ENCODE measurements around the gene ELMO3. TPM values are rescaled to one million over a fixed set of nuclear protein-coding genes. Genes with fewer than 3 reads are reported as not detected.

Gene ELMO3, protein sequence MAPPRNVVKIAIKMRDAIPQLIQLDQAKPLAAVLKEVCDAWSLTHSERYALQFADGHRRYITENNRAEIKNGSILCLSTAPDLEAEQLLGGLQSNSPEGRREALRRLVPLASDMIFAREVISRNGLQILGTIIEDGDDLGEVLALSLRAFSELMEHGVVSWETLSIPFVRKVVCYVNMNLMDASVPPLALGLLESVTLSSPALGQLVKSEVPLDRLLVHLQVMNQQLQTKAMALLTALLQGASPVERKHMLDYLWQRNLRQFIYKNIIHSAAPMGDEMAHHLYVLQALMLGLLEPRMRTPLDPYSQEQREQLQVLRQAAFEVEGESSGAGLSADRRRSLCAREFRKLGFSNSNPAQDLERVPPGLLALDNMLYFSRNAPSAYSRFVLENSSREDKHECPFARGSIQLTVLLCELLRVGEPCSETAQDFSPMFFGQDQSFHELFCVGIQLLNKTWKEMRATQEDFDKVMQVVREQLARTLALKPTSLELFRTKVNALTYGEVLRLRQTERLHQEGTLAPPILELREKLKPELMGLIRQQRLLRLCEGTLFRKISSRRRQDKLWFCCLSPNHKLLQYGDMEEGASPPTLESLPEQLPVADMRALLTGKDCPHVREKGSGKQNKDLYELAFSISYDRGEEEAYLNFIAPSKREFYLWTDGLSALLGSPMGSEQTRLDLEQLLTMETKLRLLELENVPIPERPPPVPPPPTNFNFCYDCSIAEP
- 1 to 10 TPM; 3.0 to 3.1 TPM for total RNA-seq

GRCh38 chr16:67199011-67199807 is at the start of gene ELMO3:
Gene ELMO3 (plus strand): TSS chr16:67199131. CDS start chr16:67199327, 196 bp downstream.
- no peak within 1 kb of the TSS for H3K4me3 Mint-ChIP-seq
- no peaks in the 10 kb centered on the region for H3K9me3 Mint-ChIP-seq
- ATAC-seq (replicated peaks in 1 of 2) (no peak), DNase-seq (no peak)
- H3K27ac Mint-ChIP-seq = no peak within 1 kb of the TSS
- peaks cover 6 to 21% of the 10 kb centered on the region in 2 donors for H3K36me3 Mint-ChIP-seq (ENCODE audit: insufficient read depth in 2 of 2)
- H3K27me3 Mint-ChIP-seq (ENCODE audit: low read depth) = no peaks in the 10 kb centered on the region
- peaks cover 21% of the 10 kb centered on the region for H3K4me1 Mint-ChIP-seq (ENCODE audit: low read depth)

DNA sequence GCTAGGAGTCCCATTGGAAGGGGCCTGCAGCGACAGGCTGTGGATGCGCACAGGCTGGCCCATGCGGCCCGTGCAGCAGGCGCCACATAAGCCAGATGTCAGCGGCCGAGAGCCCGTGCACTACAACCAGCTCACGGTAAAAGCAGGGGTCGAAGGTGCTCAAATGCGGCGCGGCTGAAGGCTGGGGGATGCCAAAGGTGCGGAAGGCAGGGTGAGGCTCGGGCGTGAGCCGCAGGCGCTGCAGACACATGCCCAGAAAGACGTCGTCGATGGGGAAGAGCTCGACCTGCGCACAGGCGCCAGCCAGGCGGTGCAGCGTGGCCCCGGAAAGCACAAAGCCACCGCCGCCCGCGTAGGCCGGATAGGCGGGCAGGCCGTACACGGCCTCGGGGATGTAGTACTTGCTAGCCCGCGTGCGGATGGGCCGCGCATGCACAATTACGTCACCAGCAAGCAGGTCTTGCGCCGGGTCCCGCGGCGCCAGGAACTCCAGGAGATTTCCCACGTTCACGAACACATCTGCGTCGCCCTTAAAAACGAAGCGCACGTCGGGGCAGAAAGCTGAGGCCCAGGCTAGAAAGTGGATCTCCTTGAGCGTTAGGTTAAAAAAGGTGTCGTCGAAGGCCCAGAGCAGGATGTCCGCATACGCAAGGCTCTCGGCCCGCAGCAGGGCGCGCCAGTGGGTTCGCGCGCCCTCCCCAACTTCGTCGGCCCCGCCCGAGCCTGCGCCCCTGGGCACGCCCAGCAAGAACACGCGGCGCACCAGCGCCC is 49.5 kb upstream of the ELMO3 start:
- Mint-ChIP-seq H3K4me3 (peak overlapping the region; percentile 47 to 52), H3K27me3 (ENCODE audit: low read depth) (peaks cover 17% of the 10 kb centered on the region), H3K9me3 (no peaks in the 10 kb centered on the region), H3K36me3 (ENCODE audit: insufficient read depth in 2 of 2) (peaks cover 3 to 13% of the 10 kb centered on the region in 2 donors), H3K27ac (no peak overlapping the region), H3K4me1 (ENCODE audit: low read depth) (peaks cover 18% of the 10 kb centered on the region)
- DNase-seq (no peak), ATAC-seq (replicated peaks in 1 of 2) (no peak)

GRCh38 chr16:67150047-67150832 is 48.7 kb upstream of the ELMO3 start:
- Mint-ChIP-seq H3K4me3 (peak overlapping the region; percentile 80 to 81), H3K27me3 (ENCODE audit: low read depth) (peaks cover 20% of the 10 kb centered on the region), H3K36me3 (ENCODE audit: insufficient read depth in 2 of 2) (peaks cover 3 to 13% of the 10 kb centered on the region in 2 donors), H3K27ac (no peak overlapping the region), H3K4me1 (ENCODE audit: low read depth) (peaks cover 21% of the 10 kb centered on the region), H3K9me3 (no peaks in the 10 kb centered on the region)
- DNase-seq = peak; percentile 68 to 74
- ATAC-seq (replicated peaks in 1 of 2) = peak; percentile 83 to 87

GRCh38 chr16:67150833-67151396 is 48.0 kb upstream of the ELMO3 start, which contains the start of gene B3GNT9:
Gene B3GNT9 (minus strand): TSS chr16:67150998. CDS start chr16:67150485, 513 bp downstream.
- DNase-seq (peak in 1 of 2 donors; percentile 50), ATAC-seq (replicated peaks in 1 of 2) (peak; percentile 33 to 49)
- Mint-ChIP-seq H3K9me3 (no peaks in the 10 kb centered on the region), H3K36me3 (ENCODE audit: insufficient read depth in 2 of 2) (peaks cover 3 to 12% of the 10 kb centered on the region in 2 donors), H3K4me1 (ENCODE audit: low read depth) (peaks cover 28% of the 10 kb centered on the region), H3K4me3 (peak within 1 kb of the TSS; percentile 80 to 81), H3K27ac (peak within 1 kb of the TSS; percentile 68), H3K27me3 (ENCODE audit: low read depth) (peaks cover 23% of the 10 kb centered on the region)

GRCh38 chr16:67151431-67152097 is 47.4 kb upstream of the ELMO3 start:
- Mint-ChIP-seq H3K4me3 (peak overlapping the region; percentile 80 to 81), H3K9me3 (no peaks in the 10 kb centered on the region), H3K27me3 (ENCODE audit: low read depth) (peaks cover 23% of the 10 kb centered on the region), H3K27ac (no peak overlapping the region), H3K36me3 (ENCODE audit: insufficient read depth in 2 of 2) (peaks cover 3 to 12% of the 10 kb centered on the region in 2 donors), H3K4me1 (ENCODE audit: low read depth) (peaks cover 34% of the 10 kb centered on the region)
- DNase-seq = no peak
- no peak for ATAC-seq (replicated peaks in 1 of 2)

DNA sequence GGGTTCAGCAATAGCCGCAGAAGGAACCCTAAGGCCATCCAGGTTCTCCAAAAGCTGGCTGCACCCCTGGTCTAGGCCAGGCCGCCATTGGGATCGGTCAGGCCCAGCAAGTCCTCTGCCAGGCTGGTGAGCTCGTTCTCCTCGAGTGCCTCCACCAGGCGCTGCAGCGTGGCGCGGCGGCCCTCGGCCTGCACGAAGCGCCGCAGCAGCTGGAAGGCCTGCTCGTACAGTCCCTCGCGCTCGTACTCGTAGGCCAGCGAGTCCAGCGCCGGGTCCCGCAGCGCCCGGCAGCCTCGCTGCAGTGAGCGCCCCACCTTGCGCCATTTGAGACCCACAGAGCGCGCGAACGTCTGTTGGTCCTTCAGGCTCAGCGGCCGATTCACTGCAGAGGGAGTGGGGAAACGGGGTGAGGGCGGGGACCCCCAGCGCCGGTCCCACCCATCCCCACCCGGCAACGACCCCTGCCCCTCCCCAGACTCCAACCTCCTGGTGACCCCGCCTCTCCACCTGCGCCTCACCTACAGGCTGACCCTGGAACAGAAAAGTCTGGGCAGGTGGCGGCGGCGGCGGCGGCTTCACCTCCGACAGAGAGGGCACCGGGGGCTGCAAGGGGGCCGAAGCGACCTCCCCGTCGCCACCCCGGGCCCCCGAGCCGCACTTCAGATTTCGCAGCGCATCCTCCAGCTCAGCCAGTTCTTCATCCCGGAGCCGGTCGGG is 44.2 kb upstream of the ELMO3 start:
- H3K4me3 Mint-ChIP-seq = peak overlapping the region; percentile 78 to 82
- ATAC-seq (replicated peaks in 1 of 2) (no peak), DNase-seq (no peak)
- H3K27ac Mint-ChIP-seq = no peak overlapping the region
- H3K27me3 Mint-ChIP-seq (ENCODE audit: low read depth) = peaks cover 23% of the 10 kb centered on the region
- H3K9me3 Mint-ChIP-seq = no peaks in the 10 kb centered on the region
- H3K4me1 Mint-ChIP-seq (ENCODE audit: low read depth) = peaks cover 57% of the 10 kb centered on the region
- peaks cover 0 to 1% of the 10 kb centered on the region in 2 donors for H3K36me3 Mint-ChIP-seq (ENCODE audit: insufficient read depth in 2 of 2)

DNA sequence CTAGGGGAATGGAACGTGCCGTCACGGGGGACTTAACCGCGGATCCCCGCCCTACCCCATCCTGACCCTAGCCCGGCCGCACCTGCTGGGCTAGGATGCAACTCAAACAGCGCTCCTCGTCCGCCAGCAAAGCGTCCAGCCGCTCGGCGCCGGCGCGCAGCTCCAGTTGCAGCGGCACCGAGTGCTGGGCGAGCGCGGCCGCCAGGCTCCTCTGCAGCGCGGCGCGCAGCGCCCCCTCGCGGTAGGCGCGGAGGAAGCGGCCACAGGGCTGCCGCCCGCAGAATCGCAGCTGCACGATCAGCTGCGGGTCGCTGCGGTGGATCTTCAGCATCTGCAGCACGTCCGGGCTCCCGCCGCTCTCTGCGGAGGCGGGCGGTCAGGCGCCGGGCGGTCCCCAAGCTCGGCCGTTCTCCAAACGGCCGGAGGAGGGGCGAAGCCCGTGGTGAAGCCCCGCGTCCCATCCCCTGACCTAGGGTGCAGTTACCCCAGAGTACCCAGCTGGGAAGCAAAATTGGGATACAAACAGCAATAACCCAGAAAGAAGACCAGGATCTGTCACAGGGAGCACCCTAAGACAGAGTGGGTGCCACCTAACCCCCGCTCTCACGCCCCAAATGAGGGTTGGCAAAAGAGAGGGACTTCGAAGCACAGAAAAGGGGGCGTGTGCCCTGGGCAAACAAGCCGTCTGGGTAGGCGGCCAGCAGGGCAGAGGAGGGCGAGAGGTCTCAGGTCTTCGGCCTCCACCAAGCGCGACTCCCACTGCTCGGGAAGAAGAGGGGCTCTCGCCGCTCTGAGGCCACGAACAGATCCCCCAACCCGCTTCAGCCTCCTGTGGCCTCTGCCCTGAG is 43.4 kb upstream of the ELMO3 start:
- ATAC-seq (replicated peaks in 1 of 2) = peak; percentile 37
- peak overlapping the region; percentile 78 to 82 for H3K4me3 Mint-ChIP-seq

GRCh38 chr16:67156143-67156844 is 42.6 kb upstream of the ELMO3 start:
- H3K27me3 Mint-ChIP-seq (ENCODE audit: low read depth) = peaks cover 19% of the 10 kb centered on the region
- no peaks in the 10 kb centered on the region for H3K9me3 Mint-ChIP-seq
- peaks cover 0 to 5% of the 10 kb centered on the region in 2 donors for H3K36me3 Mint-ChIP-seq (ENCODE audit: insufficient read depth in 2 of 2)
- DNase-seq (no peak), ATAC-seq (replicated peaks in 1 of 2) (no peak)
- H3K4me3 Mint-ChIP-seq = peak overlapping the region; percentile 22 to 43
- H3K4me1 Mint-ChIP-seq (ENCODE audit: low read depth) = peaks cover 63% of the 10 kb centered on the region
- H3K27ac Mint-ChIP-seq = no peak overlapping the region

More for the DNA sequence above, 43.4 kb upstream of the ELMO3 start:
- H3K27me3 Mint-ChIP-seq (ENCODE audit: low read depth) = peaks cover 23% of the 10 kb centered on the region
- peaks cover 0 to 1% of the 10 kb centered on the region in 2 donors for H3K36me3 Mint-ChIP-seq (ENCODE audit: insufficient read depth in 2 of 2)
- H3K9me3 Mint-ChIP-seq = no peaks in the 10 kb centered on the region
- DNase-seq = peak; percentile 82 to 91
- no peak overlapping the region for H3K27ac Mint-ChIP-seq
- peaks cover 60% of the 10 kb centered on the region for H3K4me1 Mint-ChIP-seq (ENCODE audit: low read depth)

DNA sequence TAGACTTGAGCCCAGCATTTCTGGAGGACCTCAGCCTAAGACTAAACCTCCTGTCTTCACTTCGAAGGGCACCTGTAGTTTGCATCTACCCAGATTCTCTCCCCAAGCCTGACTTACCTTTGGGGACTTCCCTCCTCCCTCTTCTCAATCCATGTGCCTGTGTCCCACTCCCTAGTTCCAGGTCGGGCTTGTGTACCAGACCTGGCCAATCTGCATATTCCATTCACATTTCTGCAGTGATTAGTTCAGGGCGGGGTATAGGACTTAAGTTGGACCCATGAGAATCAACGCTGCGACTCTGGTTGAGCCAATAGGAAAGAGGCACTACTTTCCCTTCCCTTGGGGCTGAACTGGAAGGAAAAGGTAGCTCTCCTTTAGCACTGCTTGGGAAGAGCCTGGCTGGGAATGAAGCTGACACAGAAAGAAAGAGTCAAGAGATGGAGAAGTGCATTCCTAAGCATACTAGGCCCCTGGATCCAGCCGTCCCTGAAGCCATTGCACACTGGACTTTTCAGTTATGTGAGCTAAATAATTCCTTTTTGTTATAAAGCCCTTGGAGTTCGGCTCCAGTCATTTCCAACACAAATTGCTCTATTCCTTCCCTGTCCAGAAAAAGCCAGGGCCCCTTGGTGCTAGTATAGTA is 41.7 kb upstream of the ELMO3 start:
- Mint-ChIP-seq H3K9me3 (no peaks in the 10 kb centered on the region), H3K27ac (peak overlapping the region; percentile 25), H3K27me3 (ENCODE audit: low read depth) (peaks cover 15% of the 10 kb centered on the region), H3K4me3 (peak overlapping the region in 1 of 2 donors; percentile 93), H3K36me3 (ENCODE audit: insufficient read depth in 2 of 2) (peaks cover 0 to 5% of the 10 kb centered on the region in 2 donors), H3K4me1 (ENCODE audit: low read depth) (peaks cover 69% of the 10 kb centered on the region)
- ATAC-seq (replicated peaks in 1 of 2) (no peak), DNase-seq (no peak)

Measured in activated T-cell treated with anti-CD3 and anti-CD28 coated beads, Interleukin-2, amount 50 U/mL, for 72 hours (primary cell).